Osteoblast (primary cell): ENCODE data around the gene STK35. TPM values are rescaled to one million over a fixed set of nuclear protein-coding genes. Genes with fewer than 3 reads are reported as not detected.

Experiments
- DNase-seq: peaks from one replicate; pipeline ENCODE4 v3.0.0; 2011; ENCODE audit warnings: low spot score, mixed read lengths; ENCODE audit not compliant: insufficient read length; ENCODE audit errors: missing footprints
- H2AFZ ChIP-seq: 2 replicates; pipeline ENCODE4 v1.6.0; 2011; ENCODE audit warnings: mild to moderate bottlenecking, low read length
- H3K27ac ChIP-seq: 2 replicates; pipeline ENCODE4 v1.5.1; 2011; ENCODE audit warnings: mild to moderate bottlenecking, low read depth, low read length, moderate library complexity
- H3K27me3 ChIP-seq: 2 replicates; pipeline ENCODE4 v1.6.0; 2012; ENCODE audit warnings: mild to moderate bottlenecking, control low read depth, inconsistent platforms, low read length, moderate library complexity; ENCODE audit not compliant: insufficient read depth
- H3K36me3 ChIP-seq: 2 replicates; pipeline ENCODE4 v1.5.1; 2011; ENCODE audit warnings: mild to moderate bottlenecking, low read length, control low read depth, moderate library complexity; ENCODE audit not compliant: insufficient read depth
- H3K4me1 ChIP-seq: 2 replicates; pipeline ENCODE4 v1.5.1; 2011; ENCODE audit warnings: mild to moderate bottlenecking, low read length, control low read depth, moderate library complexity; ENCODE audit not compliant: insufficient read depth
- H3K4me2 ChIP-seq: 2 replicates; pipeline ENCODE4 v1.6.0; 2011; ENCODE audit warnings: mild to moderate bottlenecking, low read length; ENCODE audit not compliant: insufficient read depth
- H3K4me3 ChIP-seq: fragments of 200-600 bp; sonication (generic); 3 replicates; pipeline ENCODE4 v1.5.1; 2012; ENCODE audit warnings: mild to moderate bottlenecking, low read length, inconsistent platforms; ENCODE audit not compliant: insufficient read depth
- H3K79me2 ChIP-seq: 2 replicates; pipeline ENCODE4 v1.6.0; 2012; ENCODE audit warnings: mild to moderate bottlenecking, low read length, control low read depth, inconsistent platforms; ENCODE audit not compliant: insufficient read depth
- H3K9me3 ChIP-seq: 2 replicates; pipeline ENCODE4 v1.5.1; 2011; ENCODE audit warnings: low read depth, low read length, control low read depth
- H4K20me1 ChIP-seq: 2 replicates; pipeline ENCODE4 v1.6.0; 2012; ENCODE audit warnings: mild to moderate bottlenecking, low read length, control low read depth; ENCODE audit not compliant: insufficient read depth
- small RNA-seq: library from RNA; depleted of rRNA; stranded (forward); fragments of <200 nt; gene quantifications from one replicate; pipeline ENCODE3, GENCODE V24; 2012
- total RNA-seq: library from RNA; depleted of rRNA; stranded (reverse); fragments of >200 nt; gene quantifications from 2 replicates; pipeline ENCODE4 v1.2.3, GENCODE V29; 2012
- TF ChIP-seq, protein P1 (sequence below): IDR thresholded peaks from 2 replicates; pipeline ENCODE4 v1.5.1; 2011; ENCODE audit warnings: mild to moderate bottlenecking, low read depth, low read length, moderate library complexity; ENCODE audit errors: extremely low read depth

The STK35 gene
- total RNA-seq, 1 donor = 21.4 TPM

DNA sequence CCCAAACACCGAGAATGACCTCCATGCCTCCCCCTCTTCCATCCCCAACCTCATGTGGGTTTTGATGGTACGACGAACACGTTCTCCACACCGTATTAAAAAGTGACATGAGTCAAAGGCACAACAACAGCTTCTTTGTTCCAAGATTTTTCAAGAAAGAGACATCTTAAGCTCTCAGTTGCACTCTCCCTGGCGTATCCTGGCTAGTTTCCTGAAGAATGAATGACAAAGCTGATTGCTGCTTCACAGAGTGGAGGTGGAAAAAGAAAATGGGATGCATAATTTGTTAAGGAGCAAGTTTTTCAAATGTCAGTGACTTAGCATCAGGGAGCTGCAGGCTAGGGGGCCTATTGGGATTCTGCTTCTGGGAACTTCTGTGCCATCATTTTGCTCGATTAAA, 95.5 kb downstream of the STK35 start:
- Histone ChIP-seq H3K27ac (no peak overlapping the region), H3K4me2 (no peak overlapping the region), H4K20me1 (peaks cover 3% of the 10 kb centered on the region), H3K27me3 (peaks cover 26% of the 10 kb centered on the region), H3K4me3 (no peak overlapping the region), H3K79me2 (no peaks in the 10 kb centered on the region), H2AFZ (no peak overlapping the region), H3K9me3 (no peaks in the 10 kb centered on the region), H3K36me3 (no peaks in the 10 kb centered on the region), H3K4me1 (no peaks in the 10 kb centered on the region)
- TF ChIP-seq, protein P1, sequence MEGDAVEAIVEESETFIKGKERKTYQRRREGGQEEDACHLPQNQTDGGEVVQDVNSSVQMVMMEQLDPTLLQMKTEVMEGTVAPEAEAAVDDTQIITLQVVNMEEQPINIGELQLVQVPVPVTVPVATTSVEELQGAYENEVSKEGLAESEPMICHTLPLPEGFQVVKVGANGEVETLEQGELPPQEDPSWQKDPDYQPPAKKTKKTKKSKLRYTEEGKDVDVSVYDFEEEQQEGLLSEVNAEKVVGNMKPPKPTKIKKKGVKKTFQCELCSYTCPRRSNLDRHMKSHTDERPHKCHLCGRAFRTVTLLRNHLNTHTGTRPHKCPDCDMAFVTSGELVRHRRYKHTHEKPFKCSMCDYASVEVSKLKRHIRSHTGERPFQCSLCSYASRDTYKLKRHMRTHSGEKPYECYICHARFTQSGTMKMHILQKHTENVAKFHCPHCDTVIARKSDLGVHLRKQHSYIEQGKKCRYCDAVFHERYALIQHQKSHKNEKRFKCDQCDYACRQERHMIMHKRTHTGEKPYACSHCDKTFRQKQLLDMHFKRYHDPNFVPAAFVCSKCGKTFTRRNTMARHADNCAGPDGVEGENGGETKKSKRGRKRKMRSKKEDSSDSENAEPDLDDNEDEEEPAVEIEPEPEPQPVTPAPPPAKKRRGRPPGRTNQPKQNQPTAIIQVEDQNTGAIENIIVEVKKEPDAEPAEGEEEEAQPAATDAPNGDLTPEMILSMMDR = no peak
- no peak for DNase-seq

Small RNA genes lying within 50 kb of the gene (small RNA-seq; reads per million reads assigned to genes)
- gene RPL7P2 = not detected

Other genes with a start within 250 kb of the STK35 start
- 13.8 and 15.9 TPM in 2 replicates for gene SIRPA, start 206.4 kb upstream of the STK35 start, total RNA-seq
- not detected in 2 replicates for gene PDYN, start 107.8 kb upstream of the STK35 start, total RNA-seq
- not detected in 2 replicates for gene TGM3, start 194.2 kb downstream of the STK35 start, total RNA-seq